ENCODE data around the gene DNAL4. TPM values are rescaled to one million over a fixed set of nuclear protein-coding genes. Genes with fewer than 3 reads are reported as not detected.

DNAL4 gene
- total RNA-seq, 1 experiment from 2014 or later, result 19.9 TPM

DNA sequence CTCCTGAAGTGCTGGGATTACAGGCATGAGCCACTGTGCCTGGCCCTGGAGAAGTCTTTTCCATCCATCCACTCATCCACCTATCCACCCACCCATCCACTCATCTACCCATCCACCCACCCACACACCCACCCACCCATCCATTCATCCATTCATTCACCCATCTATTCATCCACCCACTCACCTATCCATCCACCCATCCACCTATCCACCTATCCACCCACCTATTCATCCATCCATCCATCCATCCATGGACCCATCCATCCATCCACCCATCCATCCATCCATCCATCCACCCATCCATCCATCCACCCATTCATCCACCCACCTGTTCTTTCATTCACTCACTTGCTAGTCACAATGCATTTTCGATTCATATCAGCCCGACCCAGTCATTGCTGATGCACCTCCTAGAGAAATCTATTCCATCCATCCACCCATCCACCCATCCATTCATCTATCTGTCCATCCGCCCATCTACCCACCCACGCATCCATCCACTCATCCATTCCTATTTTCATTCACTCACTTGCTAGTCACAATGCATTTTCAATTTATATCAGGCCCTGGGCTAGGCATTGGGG, 20.5 kb downstream of the DNAL4 start:
- H3K9me3 ChIP-seq (replicated peaks), result no peaks in the 10 kb centered on the region
- no peaks in the 10 kb centered on the region for H3K27me3 ChIP-seq (replicated peaks)
- H3K36me3 ChIP-seq, result no peaks in the 10 kb centered on the region
- no peaks in the 10 kb centered on the region for H3K4me1 ChIP-seq (replicated peaks)
- H3K4me3 ChIP-seq, result no peak overlapping the region
- DNase-seq (ENCODE audit: low read depth in 1 of 2, low spot score in 2 of 2), result no peak
- H3K27ac ChIP-seq, result no peak overlapping the region

DNA sequence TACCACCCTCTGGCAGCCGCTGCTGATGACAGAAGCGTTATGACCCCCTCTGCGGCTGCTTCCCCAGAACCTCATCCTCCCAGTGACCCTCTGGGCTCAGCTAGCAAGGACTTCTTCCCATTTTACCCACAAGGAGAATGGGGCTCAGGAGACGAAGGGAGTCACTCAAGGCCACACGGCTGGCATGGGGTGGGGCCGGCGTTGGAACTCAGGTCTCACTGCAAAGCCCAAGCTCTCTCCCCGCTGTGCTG, 21.4 kb downstream of the DNAL4 start:
- H3K27me3 ChIP-seq (replicated peaks), result no peaks in the 10 kb centered on the region
- H3K4me1 ChIP-seq (replicated peaks), result no peaks in the 10 kb centered on the region
- no peak overlapping the region for H3K27ac ChIP-seq
- no peaks in the 10 kb centered on the region for H3K36me3 ChIP-seq
- H3K4me3 ChIP-seq, result no peak overlapping the region
- no peaks in the 10 kb centered on the region for H3K9me3 ChIP-seq (replicated peaks)
- no peak for DNase-seq (ENCODE audit: low read depth in 1 of 2, low spot score in 2 of 2)

DNA sequence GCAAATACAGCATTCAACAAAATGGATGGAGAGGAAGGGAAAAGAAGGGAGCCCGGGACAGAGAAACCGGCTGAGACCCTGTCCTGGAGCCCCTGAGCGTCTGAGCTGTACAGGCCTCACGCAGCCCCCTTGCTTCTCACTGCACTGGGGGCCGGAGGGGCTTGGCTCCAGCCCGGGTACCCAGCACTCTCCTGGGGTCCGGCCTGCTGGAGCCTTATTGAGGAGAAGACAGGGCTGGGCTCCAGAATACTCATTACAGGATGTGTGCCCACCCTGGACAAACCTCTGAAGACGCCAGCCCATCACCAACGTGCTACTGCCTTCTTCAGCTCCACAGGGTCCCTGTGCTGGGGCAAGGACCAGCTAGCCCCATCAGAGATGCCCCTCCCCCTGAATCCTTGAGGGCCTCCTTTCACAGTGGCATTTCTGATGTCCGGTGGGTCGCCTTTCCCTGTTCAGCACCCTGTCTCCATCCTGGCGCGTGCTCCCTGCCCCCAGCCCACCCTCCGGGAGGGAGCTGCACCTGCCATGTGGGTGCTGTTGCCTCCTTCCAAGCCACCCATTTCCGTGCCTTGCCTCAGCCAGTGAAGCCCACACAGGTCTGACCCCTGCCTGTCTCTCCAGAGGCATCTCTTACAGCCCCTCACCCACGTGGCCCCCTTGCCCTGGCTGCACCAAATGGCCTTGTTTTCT, 23.5 kb downstream of the DNAL4 start:
- Histone ChIP-seq H3K27me3 (replicated peaks) (no peaks in the 10 kb centered on the region), H3K36me3 (no peaks in the 10 kb centered on the region), H3K27ac (no peak overlapping the region), H3K4me1 (replicated peaks) (peaks cover 9% of the 10 kb centered on the region; the same call in 1 of the 2 replicates), H3K4me3 (no peak overlapping the region), H3K9me3 (replicated peaks) (no peaks in the 10 kb centered on the region)
- no peak for DNase-seq (ENCODE audit: low read depth in 1 of 2, low spot score in 2 of 2)

DNA sequence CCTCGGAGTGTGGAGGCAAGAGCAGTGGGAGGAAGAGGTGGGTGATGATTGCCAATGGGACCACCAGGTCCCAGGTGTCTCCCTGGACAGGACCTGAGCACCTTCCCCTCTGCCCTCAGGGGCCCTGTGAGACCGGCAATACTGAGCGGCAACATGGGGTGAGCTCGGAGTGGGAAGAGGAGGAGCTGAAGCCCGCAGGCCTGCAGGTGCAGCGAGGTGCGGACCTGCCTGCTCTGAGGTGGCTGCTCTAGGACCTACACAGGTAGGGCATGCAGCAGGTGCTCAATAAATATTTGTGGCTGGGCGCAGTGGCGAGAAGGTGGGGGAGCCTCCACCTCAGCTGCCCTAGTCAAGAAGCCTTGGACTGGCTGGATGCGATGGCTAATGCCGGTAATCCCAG, 25.9 kb downstream of the DNAL4 start:
- no peaks in the 10 kb centered on the region for H3K27me3 ChIP-seq (replicated peaks)
- DNase-seq (ENCODE audit: low read depth in 1 of 2, low spot score in 2 of 2), result no peak
- H3K27ac ChIP-seq, result no peak overlapping the region
- H3K4me1 ChIP-seq (replicated peaks), result peaks cover 21% of the 10 kb centered on the region
- H3K9me3 ChIP-seq (replicated peaks), result no peaks in the 10 kb centered on the region
- H3K4me3 ChIP-seq, result no peak overlapping the region
- H3K36me3 ChIP-seq, result no peaks in the 10 kb centered on the region

DNA sequence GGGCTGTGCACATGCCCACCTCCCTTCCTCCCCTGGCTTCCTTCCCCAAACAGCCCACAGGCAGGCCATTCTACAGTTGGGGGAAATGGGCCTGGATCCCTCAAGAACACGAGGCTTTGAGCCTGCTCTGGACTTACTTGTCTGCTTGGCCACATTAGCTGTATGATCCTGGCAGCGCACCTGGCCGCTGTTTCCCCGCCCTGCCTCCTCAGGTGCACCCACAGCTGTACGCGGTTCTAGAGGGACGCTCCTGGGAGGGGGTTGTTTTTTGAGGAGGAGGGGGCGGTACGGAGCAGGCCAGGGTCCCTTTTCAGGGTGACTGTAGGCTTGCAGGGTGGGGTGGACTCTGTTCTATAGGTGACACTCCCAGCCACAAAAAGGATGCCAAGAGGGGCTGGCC, 26.6 kb downstream of the DNAL4 start:
- Histone ChIP-seq H3K9me3 (replicated peaks) (no peaks in the 10 kb centered on the region), H3K4me3 (no peak overlapping the region), H3K4me1 (replicated peaks) (peaks cover 21% of the 10 kb centered on the region), H3K27me3 (replicated peaks) (no peaks in the 10 kb centered on the region), H3K27ac (no peak overlapping the region), H3K36me3 (no peaks in the 10 kb centered on the region)
- DNase-seq (ENCODE audit: low read depth in 1 of 2, low spot score in 2 of 2), result no peak

DNA sequence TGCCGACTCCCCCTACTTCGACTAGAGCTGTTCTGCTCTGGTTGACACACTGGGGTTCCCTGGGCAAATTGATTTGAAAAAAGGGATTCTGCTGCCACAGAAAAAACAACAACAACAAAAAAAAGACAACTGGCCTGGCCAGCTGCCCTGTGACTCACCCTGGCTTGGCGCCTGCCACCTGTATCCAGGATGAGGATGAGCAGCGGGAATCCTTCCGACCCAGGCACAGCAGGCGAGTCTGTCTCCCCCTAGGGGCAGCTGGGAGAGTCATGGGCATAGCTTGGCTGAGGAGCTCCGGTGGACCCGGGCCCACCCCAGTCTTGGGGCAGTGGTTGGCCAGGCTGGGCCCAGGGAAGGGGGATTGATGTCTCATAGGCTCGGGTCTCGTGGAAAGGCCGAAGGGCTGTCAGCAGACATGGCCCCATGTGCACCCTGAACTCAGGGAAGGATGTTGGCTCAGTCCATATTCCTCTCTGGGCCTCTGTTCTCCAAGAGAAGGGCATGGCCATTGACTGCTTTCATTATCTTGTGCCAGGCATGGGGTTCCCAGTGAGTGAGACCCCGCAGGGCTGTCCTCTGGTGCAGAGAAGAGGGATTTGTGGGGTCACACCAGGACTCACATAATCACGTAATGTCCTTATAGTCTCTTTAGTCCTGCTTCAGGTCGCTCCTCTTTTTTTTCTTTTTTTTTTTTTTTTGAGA, 27.7 kb downstream of the DNAL4 start:
- H3K36me3 ChIP-seq, result no peaks in the 10 kb centered on the region
- no peaks in the 10 kb centered on the region for H3K9me3 ChIP-seq (replicated peaks)
- H3K27me3 ChIP-seq (replicated peaks), result no peaks in the 10 kb centered on the region
- no peak overlapping the region for H3K4me3 ChIP-seq
- H3K4me1 ChIP-seq (replicated peaks), result peaks cover 23% of the 10 kb centered on the region
- no peak overlapping the region for H3K27ac ChIP-seq
- peak; percentile 53 to 83 for DNase-seq (ENCODE audit: low read depth in 1 of 2, low spot score in 2 of 2)

DNA sequence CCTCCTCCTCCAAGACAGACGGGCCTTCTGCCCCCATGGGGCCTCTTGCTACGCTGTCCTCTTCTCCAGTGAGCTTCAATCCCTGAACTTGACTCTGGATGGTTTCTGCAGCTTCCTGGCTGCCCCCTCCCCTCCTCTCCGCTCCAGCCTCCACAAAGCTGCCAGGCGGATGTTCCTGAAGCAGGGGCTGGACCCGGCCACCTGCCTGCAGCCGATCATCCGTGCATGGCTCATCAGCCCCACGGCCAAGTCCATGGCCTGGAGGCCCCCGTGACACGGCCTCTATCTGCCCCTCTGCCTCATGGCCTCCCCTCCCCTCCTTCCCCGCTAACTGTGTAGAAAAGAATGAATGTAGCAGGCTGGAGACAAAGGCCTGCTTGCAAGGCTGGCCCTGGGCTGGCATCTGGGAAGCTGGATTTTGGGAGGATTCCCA, 31.4 kb downstream of the DNAL4 start:
- no peaks in the 10 kb centered on the region for H3K9me3 ChIP-seq (replicated peaks)
- H3K4me1 ChIP-seq (replicated peaks), result peaks cover 31% of the 10 kb centered on the region
- H3K4me3 ChIP-seq, result no peak overlapping the region
- DNase-seq (ENCODE audit: low read depth in 1 of 2, low spot score in 2 of 2), result no peak
- H3K36me3 ChIP-seq, result no peaks in the 10 kb centered on the region
- H3K27me3 ChIP-seq (replicated peaks), result no peaks in the 10 kb centered on the region
- H3K27ac ChIP-seq, result no peak overlapping the region

DNA sequence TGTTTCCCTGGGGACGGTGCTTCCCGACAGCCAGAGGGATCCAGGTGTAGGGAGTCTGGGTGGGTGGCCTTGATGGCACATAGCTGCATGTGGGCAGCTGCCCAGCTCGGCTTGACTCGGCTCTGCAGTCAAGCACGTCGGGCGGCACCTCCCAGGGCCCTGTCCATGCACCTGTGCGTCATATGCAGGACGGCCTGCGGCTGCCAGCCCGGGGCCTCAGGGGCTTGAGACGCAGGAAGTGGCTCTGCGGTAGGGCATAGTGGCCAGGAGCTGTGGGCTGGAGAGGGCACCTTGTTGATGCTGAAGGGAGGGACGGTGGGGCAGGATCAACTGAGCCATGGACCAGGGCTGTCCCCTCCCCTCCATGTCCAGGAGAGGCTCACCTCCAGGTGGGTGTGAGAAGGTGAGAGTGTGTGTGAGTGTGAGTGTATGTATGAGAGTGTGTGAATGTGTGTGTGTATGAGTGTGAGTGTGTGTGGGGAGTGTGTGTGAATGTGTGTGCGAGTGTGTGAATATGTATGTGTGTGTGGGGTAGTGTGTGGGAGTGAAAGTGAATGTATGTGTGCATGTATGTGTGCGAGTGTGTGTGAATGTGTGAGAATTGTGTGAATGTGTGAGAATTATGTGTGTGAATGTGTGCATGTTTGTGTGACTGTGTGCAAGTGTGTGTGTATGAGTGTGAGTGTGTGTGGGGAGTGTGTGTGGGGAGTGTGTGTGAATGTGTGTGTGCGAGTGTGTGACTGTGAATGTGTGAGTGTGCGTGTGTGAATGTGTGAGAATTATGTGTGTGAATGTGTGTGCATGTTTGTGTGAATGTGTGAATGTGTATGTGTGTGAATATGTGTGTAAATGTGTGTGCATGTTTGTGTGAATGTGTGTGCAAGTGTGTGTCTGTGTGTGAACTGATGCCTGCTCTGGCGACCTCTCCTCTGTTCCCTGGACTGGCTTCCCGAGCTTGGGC, 32.5 kb downstream of the DNAL4 start:
- no peak overlapping the region for H3K27ac ChIP-seq
- no peak overlapping the region for H3K4me3 ChIP-seq
- peaks cover 40% of the 10 kb centered on the region for H3K4me1 ChIP-seq (replicated peaks)
- H3K9me3 ChIP-seq (replicated peaks), result no peaks in the 10 kb centered on the region
- H3K27me3 ChIP-seq (replicated peaks), result no peaks in the 10 kb centered on the region
- peak in 1 of 2 experiments; percentile 26 for DNase-seq (ENCODE audit: low read depth in 1 of 2, low spot score in 2 of 2)
- 0 out of 2 replicates have a peak, but pooled peaks cover 2% of the 10 kb centered on the region for H3K36me3 ChIP-seq

DNA sequence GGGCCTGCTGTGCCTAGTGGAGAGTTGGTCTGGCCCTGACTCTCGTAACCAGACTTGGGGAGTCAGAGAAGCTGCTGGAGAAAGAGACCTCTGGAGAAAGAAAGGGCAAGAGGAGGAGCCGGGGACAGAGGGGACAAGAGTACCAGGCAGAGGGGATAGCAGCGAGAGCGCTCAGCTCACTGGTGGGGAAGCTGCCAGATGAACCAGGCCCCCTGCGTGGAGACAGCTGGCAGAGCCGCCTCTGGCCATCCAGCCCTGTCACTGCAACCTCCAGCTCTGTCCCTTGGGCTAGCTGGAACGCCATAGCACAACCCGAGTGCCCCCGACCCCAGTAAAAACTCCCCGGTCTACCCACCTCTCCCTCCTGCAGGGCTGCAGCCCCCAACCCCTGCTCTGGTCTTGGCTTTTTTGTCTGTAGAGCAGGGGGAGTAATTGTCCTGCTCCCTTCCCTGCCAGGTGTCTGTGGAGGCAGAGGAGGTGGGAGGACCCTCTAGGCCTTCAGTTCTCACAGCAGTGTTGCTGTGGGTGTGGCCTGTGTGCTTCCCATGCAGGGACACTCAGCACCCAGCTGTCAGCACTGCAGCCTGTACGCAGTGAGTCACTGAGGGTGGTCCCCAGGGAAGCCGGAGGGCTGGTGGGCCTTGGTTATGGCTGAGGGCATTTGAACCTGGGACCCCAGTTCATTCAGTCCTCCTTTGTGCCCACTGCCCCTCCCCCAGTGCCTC, 33.3 kb downstream of the DNAL4 start:
- H3K4me1 ChIP-seq (replicated peaks), result peaks cover 39% of the 10 kb centered on the region
- no peak overlapping the region for H3K4me3 ChIP-seq
- H3K9me3 ChIP-seq (replicated peaks), result peaks cover under 1% of the 10 kb centered on the region; the same call in 1 of the 2 replicates
- no peaks in the 10 kb centered on the region for H3K27me3 ChIP-seq (replicated peaks)
- no peak overlapping the region for H3K27ac ChIP-seq
- peak; percentile 17 to 62 for DNase-seq (ENCODE audit: low read depth in 1 of 2, low spot score in 2 of 2)
- peaks cover 3% of the 10 kb centered on the region; the same call in 1 of the 2 replicates for H3K36me3 ChIP-seq

DNA sequence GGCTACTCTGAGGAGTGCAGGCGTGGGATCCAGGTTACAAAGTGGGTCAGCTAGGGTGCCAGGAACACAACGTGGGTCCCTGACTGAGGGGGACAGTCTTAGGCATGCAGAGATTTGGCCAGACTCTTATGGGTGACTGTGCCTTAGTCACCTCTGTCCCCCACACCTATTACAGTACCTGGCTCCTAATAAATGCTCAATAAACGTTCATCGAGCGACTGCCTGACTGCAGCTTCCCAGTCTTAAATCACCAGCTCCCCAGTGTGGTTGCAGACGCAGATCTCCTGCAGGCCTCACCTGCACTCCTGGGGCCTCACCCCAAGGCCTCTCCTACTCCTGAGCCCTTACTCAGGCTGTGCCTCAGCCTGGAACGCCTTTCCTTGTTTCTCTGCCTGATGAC, 34.9 kb downstream of the DNAL4 start:
- no peak overlapping the region for H3K4me3 ChIP-seq
- H3K27me3 ChIP-seq (replicated peaks), result no peaks in the 10 kb centered on the region
- DNase-seq (ENCODE audit: low read depth in 1 of 2, low spot score in 2 of 2), result no peak
- H3K4me1 ChIP-seq (replicated peaks), result peaks cover 36% of the 10 kb centered on the region
- peaks cover 3% of the 10 kb centered on the region; the same call in 1 of the 2 replicates for H3K9me3 ChIP-seq (replicated peaks)
- H3K36me3 ChIP-seq, result peaks cover 14% of the 10 kb centered on the region
- H3K27ac ChIP-seq, result no peak overlapping the region

DNA sequence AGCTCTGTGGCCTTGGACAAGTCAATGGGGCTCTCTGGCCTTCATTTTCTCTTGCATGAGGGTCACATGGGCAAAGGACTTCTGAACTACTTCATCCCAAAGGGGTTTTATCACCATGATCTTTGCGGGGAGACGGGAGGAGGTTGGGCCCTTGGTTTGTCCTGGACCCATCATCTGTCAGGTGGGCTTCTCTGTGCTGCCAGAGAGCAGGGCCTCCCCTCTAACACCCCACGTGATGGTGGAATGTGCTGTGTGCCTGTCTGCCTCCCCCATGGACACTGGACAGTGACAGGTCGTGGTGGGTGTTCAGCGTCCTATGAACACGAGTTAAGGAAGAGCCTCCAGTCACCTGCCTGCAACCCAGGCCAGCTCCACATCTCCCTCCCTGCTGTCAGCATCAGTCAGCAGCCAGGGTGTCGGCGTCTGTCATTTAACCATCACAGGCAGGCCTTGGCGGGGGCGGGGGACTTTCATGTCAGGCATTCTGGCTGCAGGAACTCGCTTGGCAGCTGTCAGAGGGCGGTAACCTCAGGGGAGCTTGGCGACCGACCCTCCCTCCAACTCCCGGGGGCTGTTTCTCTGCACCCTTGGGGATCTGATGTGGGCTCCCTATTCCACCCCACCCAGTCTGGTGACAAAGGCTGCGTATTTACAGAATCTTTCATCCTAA, 35.5 kb downstream of the DNAL4 start:
- Histone ChIP-seq H3K27ac (no peak overlapping the region), H3K4me3 (no peak overlapping the region), H3K4me1 (replicated peaks) (peaks cover 35% of the 10 kb centered on the region), H3K36me3 (peaks cover 20% of the 10 kb centered on the region), H3K9me3 (replicated peaks) (peaks cover 3% of the 10 kb centered on the region; the same call in 1 of the 2 replicates), H3K27me3 (replicated peaks) (no peaks in the 10 kb centered on the region)
- DNase-seq (ENCODE audit: low read depth in 1 of 2, low spot score in 2 of 2), result no peak

DNA sequence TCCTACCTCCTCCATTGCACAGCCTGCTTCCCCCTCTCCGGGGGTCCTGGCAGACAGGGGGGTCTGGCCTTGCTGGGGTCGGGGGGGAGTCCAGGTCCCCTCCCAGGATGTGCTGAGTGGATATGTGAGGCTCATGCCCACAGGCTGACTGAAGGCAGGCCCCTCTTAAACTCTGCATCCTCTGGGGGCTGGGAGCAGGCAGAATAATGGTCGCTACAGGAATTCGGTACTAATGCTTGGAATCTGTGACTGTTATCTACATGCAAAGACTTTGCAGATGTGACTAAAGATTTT, 36.5 kb downstream of the DNAL4 start:
- H3K4me3 ChIP-seq, result no peak overlapping the region
- no peak for DNase-seq (ENCODE audit: low read depth in 1 of 2, low spot score in 2 of 2)

More for the DNA sequence above, 36.5 kb downstream of the DNAL4 start:
- H3K36me3 ChIP-seq, result peaks cover 27% of the 10 kb centered on the region
- H3K27me3 ChIP-seq (replicated peaks), result no peaks in the 10 kb centered on the region
- peaks cover 35% of the 10 kb centered on the region for H3K4me1 ChIP-seq (replicated peaks)
- H3K9me3 ChIP-seq (replicated peaks), result peaks cover 3% of the 10 kb centered on the region; the same call in 1 of the 2 replicates
- no peak overlapping the region for H3K27ac ChIP-seq

Data from SJSA1 (cell line).